Activated CD4-positive, CD25-positive, alpha-beta regulatory T cell treated with anti-CD3 and anti-CD28 coated beads, Interleukin-2, amount 50 U/mL, for 72 hours (primary cell): ENCODE results near the gene ARFIP1.
"Not testable (repeated sequence)": the region's sequence is repeated elsewhere in the genome, so short reads cannot be mapped to it uniquely, and the experiment has no call there.

ENCODE experiments used
- DNase-seq: peaks from one replicate; pipeline ENCODE4 v3.0.0; 2021

ARFIP1 gene

GRCh38 chr4:152847376-152847775 is 67.6 kb downstream of the ARFIP1 start:
- DNase-seq, result no peak

- no peak for DNase-seq
These were observed 68.8 kb downstream of the ARFIP1 start for GRCh38 chr4:152848508-152848907.

GRCh38 chr4:152849350-152849749 is 69.6 kb downstream of the ARFIP1 start:
- DNase-seq, result no peak

- DNase-seq, result no peak
These were observed 70.6 kb downstream of the ARFIP1 start for GRCh38 chr4:152850377-152850776.

- DNase-seq, result no peak
These were observed 71.5 kb downstream of the ARFIP1 start for GRCh38 chr4:152851226-152851625.

GRCh38 chr4:152853293-152853692 is 73.5 kb downstream of the ARFIP1 start:
- no peak for DNase-seq

GRCh38 chr4:152854016-152854415 is 74.3 kb downstream of the ARFIP1 start:
- DNase-seq, result not testable (repeated sequence)

GRCh38 chr4:152856960-152857359 is 77.2 kb downstream of the ARFIP1 start:
- DNase-seq, result no peak

GRCh38 chr4:152858934-152859333 is 79.2 kb downstream of the ARFIP1 start:
- DNase-seq, result no peak

- DNase-seq, result no peak
These were observed 80.3 kb downstream of the ARFIP1 start for GRCh38 chr4:152860046-152860445.

GRCh38 chr4:152862608-152863007 is 82.9 kb downstream of the ARFIP1 start:
- DNase-seq, result no peak

- no peak for DNase-seq
These were observed 84.6 kb downstream of the ARFIP1 start for GRCh38 chr4:152864361-152864760.

GRCh38 chr4:152866432-152866993 is 86.8 kb downstream of the ARFIP1 start:
- not testable (repeated sequence) for DNase-seq

GRCh38 chr4:152870606-152871005 is 90.9 kb downstream of the ARFIP1 start:
- DNase-seq, result no peak

GRCh38 chr4:152875261-152875660 is 95.5 kb downstream of the ARFIP1 start:
- no peak for DNase-seq

GRCh38 chr4:152877868-152878267 is 98.1 kb downstream of the ARFIP1 start:
- DNase-seq, result no peak

GRCh38 chr4:152880263-152880662 is 100.5 kb downstream of the ARFIP1 start:
- DNase-seq, result no peak

- DNase-seq, result no peak
These were observed 102.2 kb downstream of the ARFIP1 start for GRCh38 chr4:152881974-152882373.

GRCh38 chr4:152885185-152885584 is 105.4 kb downstream of the ARFIP1 start:
- DNase-seq, result no peak

- DNase-seq, result no peak
These were observed 106.4 kb downstream of the ARFIP1 start for GRCh38 chr4:152886201-152886600.

GRCh38 chr4:152887981-152888380 is 108.2 kb downstream of the ARFIP1 start:
- DNase-seq, result no peak

- DNase-seq, result no peak
These were observed 113.2 kb downstream of the ARFIP1 start for GRCh38 chr4:152892974-152893373.

- DNase-seq, result no peak
These were observed 114.9 kb downstream of the ARFIP1 start for GRCh38 chr4:152894673-152895072.

GRCh38 chr4:152896811-152897210 is 117.1 kb downstream of the ARFIP1 start:
- no peak for DNase-seq

GRCh38 chr4:152898133-152898532 is 118.4 kb downstream of the ARFIP1 start:
- DNase-seq, result not testable (repeated sequence)

- no peak for DNase-seq
These were observed 118.9 kb downstream of the ARFIP1 start for GRCh38 chr4:152898606-152899005.
